ENCODE measurements around the gene EYS. TPM values are rescaled to one million over a fixed set of nuclear protein-coding genes. Genes with fewer than 3 reads are reported as not detected.

The EYS gene
- total RNA-seq, 1 donor from 2014 or later, result 0.06 TPM

GRCh38 chr6:65448866-65449265, 258.2 kb downstream of the EYS start:
- no peak overlapping the region for H3K4me3 ChIP-seq (ENCODE audit: low read depth, low read length)
- TF ChIP-seq CTCF (conservative IDR thresholded peaks at IDR 0.05; ENCODE audit: low read depth, low read length), result no peak
- no peak for DNase-seq (ENCODE audit: low read depth)

- TF ChIP-seq CTCF (conservative IDR thresholded peaks at IDR 0.05; ENCODE audit: low read depth, low read length), result no peak
- no peak overlapping the region for H3K4me3 ChIP-seq (ENCODE audit: low read depth, low read length)
- DNase-seq (ENCODE audit: low read depth), result no peak
These were observed 270.7 kb downstream of the EYS start for GRCh38 chr6:65436281-65436680.

GRCh38 chr6:65416621-65417020, 290.4 kb downstream of the EYS start:
- no peak for DNase-seq (ENCODE audit: low read depth)
- no peak for TF ChIP-seq CTCF (conservative IDR thresholded peaks at IDR 0.05; ENCODE audit: low read depth, low read length)
- no peak overlapping the region for H3K4me3 ChIP-seq (ENCODE audit: low read depth, low read length)

GRCh38 chr6:65410309-65410708, 296.7 kb downstream of the EYS start:
- no peak for DNase-seq (ENCODE audit: low read depth)
- H3K4me3 ChIP-seq (ENCODE audit: low read depth, low read length), result no peak overlapping the region
- TF ChIP-seq CTCF (conservative IDR thresholded peaks at IDR 0.05; ENCODE audit: low read depth, low read length), result no peak

- H3K4me3 ChIP-seq (ENCODE audit: low read depth, low read length), result no peak overlapping the region
- DNase-seq (ENCODE audit: low read depth), result no peak
- TF ChIP-seq CTCF (conservative IDR thresholded peaks at IDR 0.05; ENCODE audit: low read depth, low read length), result no peak
These were observed 304.5 kb downstream of the EYS start for GRCh38 chr6:65402564-65402963.

- H3K4me3 ChIP-seq (ENCODE audit: low read depth, low read length), result no peak overlapping the region
- no peak for DNase-seq (ENCODE audit: low read depth)
- TF ChIP-seq CTCF (conservative IDR thresholded peaks at IDR 0.05; ENCODE audit: low read depth, low read length), result no peak
These were observed 307.5 kb downstream of the EYS start for GRCh38 chr6:65399355-65400084.

GRCh38 chr6:65398851-65399250, 308.2 kb downstream of the EYS start:
- H3K4me3 ChIP-seq (ENCODE audit: low read depth, low read length), result no peak overlapping the region
- DNase-seq (ENCODE audit: low read depth), result no peak
- TF ChIP-seq CTCF (conservative IDR thresholded peaks at IDR 0.05; ENCODE audit: low read depth, low read length), result no peak

Data from epithelial cell of proximal tubule (primary cell).